A673 (cell line): ENCODE data around the gene PRR23E. TPM values are rescaled to one million over a fixed set of nuclear protein-coding genes. Genes with fewer than 3 reads are reported as not detected.

Source experiments
- BruUV-seq: library from RNA; stranded (reverse); fragments of 400-500 nt; replicated peaks from 2 replicates; lab custom pipeline; 2021; lab: Mats Ljungman, UMichigan
- CTCF ChIA-PET: fragments of 300-600 bp; sonication (Branson Sonifier 250); formaldehyde crosslinking; loops from one replicate; lab custom pipeline; 2022; ENCODE audit warnings: antibody characterized with exemption; lab: Charles Lee
- POLR2A ChIA-PET: fragments of 300-600 bp; sonication (Branson Sonifier 250); formaldehyde crosslinking; loops from one replicate; lab custom pipeline; 2022; ENCODE audit warnings: antibody characterized with exemption; ENCODE audit not compliant: low non-redundant PET; lab: Charles Lee
- DNase-seq: peaks from one replicate; pipeline ENCODE4 v3.0.0-alpha.2; 2015; ENCODE audit warnings: low spot score
- H3K27ac ChIP-seq: fragments of 200-600 bp; sonication (generic); 2 replicates; pipeline ENCODE4 v1.5.1; 2016; ENCODE audit warnings: mixed run types, low read depth, mild to moderate bottlenecking, mixed read lengths, antibody characterized with exemption, low read length; ENCODE audit not compliant: poor library complexity, severe bottlenecking
- H3K27me3 ChIP-seq: fragments of 200-600 bp; sonication (generic); replicated peaks from 2 replicates; pipeline ENCODE4 v1.6.1; 2017; ENCODE audit warnings: mixed run types, low read depth, mild to moderate bottlenecking, mixed read lengths, antibody characterized with exemption, low read length; ENCODE audit not compliant: insufficient read depth, poor library complexity
- H3K36me3 ChIP-seq: fragments of 200-600 bp; sonication (generic); 2 replicates; pipeline ENCODE4 v1.6.1; 2016; ENCODE audit warnings: mixed run types, mild to moderate bottlenecking, mixed read lengths, antibody characterized with exemption, low read length; ENCODE audit not compliant: insufficient read depth, poor library complexity, severe bottlenecking
- H3K4me1 ChIP-seq: fragments of 200-600 bp; sonication (generic); 2 replicates; pipeline ENCODE4 v1.6.1; 2017; ENCODE audit warnings: mixed run types, mild to moderate bottlenecking, mixed read lengths, antibody characterized with exemption, low read length; ENCODE audit not compliant: insufficient read depth, poor library complexity, severe bottlenecking
- H3K4me3 ChIP-seq: fragments of 200-600 bp; sonication (generic); 2 replicates; pipeline ENCODE4 v1.5.1; 2016; ENCODE audit warnings: low read depth, mixed run types, mild to moderate bottlenecking, mixed read lengths, low read length; ENCODE audit not compliant: poor library complexity, severe bottlenecking
- H3K9me3 ChIP-seq: fragments of 200-600 bp; sonication (generic); 2 replicates; pipeline ENCODE4 v1.6.1; 2016; ENCODE audit warnings: mixed run types, low read depth, mild to moderate bottlenecking, mixed read lengths, antibody characterized with exemption, low read length; ENCODE audit not compliant: poor library complexity, severe bottlenecking
- EZH2 ChIP-seq: fragments of 200-600 bp; sonication (generic); IDR thresholded peaks from 2 replicates; pipeline ENCODE4 v1.6.1; 2017; ENCODE audit warnings: borderline replicate concordance, low read depth, mild to moderate bottlenecking, mixed read lengths, antibody characterized with exemption, low read length; ENCODE audit not compliant: poor library complexity, severe bottlenecking
- intact Hi-C: fragments of 100-400 bp; cut with micrococcal nuclease; formaldehyde crosslinking; loops from one replicate; pipeline ENCODE4 v1.10.0; 2022; ENCODE audit not compliant: unreplicated experiment
- total RNA-seq: library from RNA; stranded (reverse); gene quantifications from 2 replicates; pipeline ENCODE4 v1.2.3, GENCODE V29; 2021
- TF ChIP-seq, protein P1 (sequence below): fragments of 300-800, 200-600 bp; sonication (generic); conservative IDR thresholded peaks from 2 replicates; pipeline ENCODE4 v1.5.1; 2017; ENCODE audit warnings: low read depth, mild to moderate bottlenecking, antibody characterized with exemption, low read length, moderate library complexity, mixed read lengths

PRR23E gene
- total RNA-seq, 1 experiment from 2014 or later, result not detected

DNA sequence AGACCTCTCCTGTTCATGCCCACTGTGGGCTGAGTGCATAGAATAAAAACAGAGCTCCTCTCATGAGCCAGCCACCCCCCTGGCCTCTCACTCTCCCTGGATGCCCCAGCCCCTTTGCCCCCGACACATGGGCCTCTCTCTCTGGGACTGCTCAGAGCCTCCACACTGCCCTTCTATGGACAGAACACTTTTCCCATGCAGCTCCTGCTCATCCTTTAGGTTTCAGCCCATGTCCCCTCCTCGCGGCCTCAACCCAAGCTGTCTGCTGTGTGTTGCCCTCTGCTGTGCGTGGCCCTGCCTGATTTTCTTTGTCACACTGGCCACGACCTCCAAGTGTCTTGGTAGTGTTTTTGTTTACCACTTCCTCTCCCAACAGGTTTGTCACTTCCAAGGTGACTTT is 20.7 kb upstream of the PRR23E start:
- no peak for DNase-seq
- Histone ChIP-seq H3K27me3 (peaks cover 34% of the 10 kb centered on the region), H3K4me1 (peaks cover 13% of the 10 kb centered on the region), H3K4me3 (no peak overlapping the region), H3K27ac (no peak overlapping the region), H3K36me3 (no peaks in the 10 kb centered on the region), H3K9me3 (no peaks in the 10 kb centered on the region)
- POLR2A ChIA-PET, result no interaction called here
- no TSS peak for BruUV-seq
- CTCF ChIA-PET, result no interaction called here
- intact Hi-C loops, result no loop called here
- TF ChIP-seq, protein P1, sequence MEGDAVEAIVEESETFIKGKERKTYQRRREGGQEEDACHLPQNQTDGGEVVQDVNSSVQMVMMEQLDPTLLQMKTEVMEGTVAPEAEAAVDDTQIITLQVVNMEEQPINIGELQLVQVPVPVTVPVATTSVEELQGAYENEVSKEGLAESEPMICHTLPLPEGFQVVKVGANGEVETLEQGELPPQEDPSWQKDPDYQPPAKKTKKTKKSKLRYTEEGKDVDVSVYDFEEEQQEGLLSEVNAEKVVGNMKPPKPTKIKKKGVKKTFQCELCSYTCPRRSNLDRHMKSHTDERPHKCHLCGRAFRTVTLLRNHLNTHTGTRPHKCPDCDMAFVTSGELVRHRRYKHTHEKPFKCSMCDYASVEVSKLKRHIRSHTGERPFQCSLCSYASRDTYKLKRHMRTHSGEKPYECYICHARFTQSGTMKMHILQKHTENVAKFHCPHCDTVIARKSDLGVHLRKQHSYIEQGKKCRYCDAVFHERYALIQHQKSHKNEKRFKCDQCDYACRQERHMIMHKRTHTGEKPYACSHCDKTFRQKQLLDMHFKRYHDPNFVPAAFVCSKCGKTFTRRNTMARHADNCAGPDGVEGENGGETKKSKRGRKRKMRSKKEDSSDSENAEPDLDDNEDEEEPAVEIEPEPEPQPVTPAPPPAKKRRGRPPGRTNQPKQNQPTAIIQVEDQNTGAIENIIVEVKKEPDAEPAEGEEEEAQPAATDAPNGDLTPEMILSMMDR, result no peak
- TF ChIP-seq EZH2, result no peak

DNA sequence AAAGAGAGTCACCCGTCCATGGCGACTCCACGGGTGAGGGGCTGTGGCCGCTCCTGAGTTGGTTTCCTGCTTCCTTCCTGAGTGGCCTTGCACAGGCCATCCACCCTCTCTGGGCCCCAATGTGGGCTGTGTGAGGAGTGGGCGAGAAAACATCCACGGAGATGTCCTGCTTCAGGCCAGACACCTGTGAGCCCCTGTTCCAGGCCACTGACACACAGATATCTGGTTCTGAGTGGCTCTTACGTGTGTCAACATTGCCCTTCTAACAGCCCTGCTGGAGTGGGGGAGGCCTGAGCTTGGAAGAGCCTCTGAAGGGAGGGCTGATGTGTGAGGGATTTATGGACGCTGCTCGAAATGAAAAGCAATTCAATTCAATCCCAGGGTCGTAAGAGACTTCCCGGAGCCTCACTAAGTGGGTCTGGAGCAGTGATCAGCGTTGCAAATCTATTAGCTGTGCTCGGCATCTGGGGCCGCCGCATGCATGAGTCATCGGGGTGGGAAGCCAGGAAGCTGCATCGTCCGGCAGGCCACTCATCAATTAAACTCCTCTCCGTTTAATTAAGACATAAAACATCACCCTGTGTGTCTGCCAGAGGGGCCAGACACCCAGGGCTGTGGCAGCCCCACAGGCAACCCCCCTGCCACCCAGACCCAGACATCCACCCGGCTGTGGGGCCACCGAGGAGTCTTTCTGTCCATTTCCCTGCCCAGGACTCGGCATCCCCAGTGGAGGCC is 20.0 kb upstream of the PRR23E start:
- Histone ChIP-seq H3K27ac (no peak overlapping the region), H3K9me3 (no peaks in the 10 kb centered on the region), H3K27me3 (peaks cover 27% of the 10 kb centered on the region), H3K4me1 (peaks cover 13% of the 10 kb centered on the region), H3K4me3 (no peak overlapping the region), H3K36me3 (no peaks in the 10 kb centered on the region)
- DNase-seq, result peak; percentile 83
- no TSS peak for BruUV-seq
- ChIA-PET POLR2A (no interaction called here), CTCF (no interaction called here)
- TF ChIP-seq, protein P1, result no peak
- TF ChIP-seq EZH2, result no peak
- intact Hi-C loops, result no loop called here

DNA sequence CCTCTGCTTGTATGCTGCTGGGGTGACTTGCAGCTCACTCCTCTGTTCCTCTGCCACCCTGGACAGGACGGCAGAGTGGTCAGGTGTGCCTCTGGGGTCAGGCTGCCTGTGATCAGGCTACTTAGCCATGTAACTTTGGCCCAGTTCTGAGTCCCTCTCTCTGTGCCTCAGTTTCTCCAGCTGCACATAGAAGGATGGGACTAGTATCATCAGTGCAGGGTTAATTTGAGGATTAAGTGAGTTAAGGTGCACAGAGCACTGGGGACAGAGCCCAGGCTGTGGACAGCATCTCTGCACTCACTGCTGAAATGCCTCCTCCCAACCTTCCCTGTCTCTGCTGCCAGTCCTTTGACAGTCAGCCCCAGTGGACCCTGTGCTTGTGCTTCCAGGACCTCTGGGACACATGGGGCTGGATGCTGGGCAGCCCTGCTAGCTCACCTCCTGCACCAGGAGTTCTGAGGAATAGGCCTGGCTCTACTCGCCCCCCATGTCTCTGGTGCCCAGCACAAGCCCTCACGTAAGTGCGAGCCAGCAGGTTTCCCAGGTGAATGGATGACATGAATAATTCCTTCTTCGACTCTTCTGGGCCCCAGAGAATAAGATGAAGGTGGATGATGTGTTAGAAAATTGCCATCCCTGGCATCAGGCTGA is 19.3 kb upstream of the PRR23E start:
- POLR2A ChIA-PET, result no interaction called here
- CTCF ChIA-PET, result no interaction called here
- no peaks in the 10 kb centered on the region for H3K9me3 ChIP-seq
- intact Hi-C loops, result no loop called here
- H3K27ac ChIP-seq, result no peak overlapping the region
- H3K4me1 ChIP-seq, result peaks cover 13% of the 10 kb centered on the region
- H3K27me3 ChIP-seq, result peaks cover 20% of the 10 kb centered on the region
- no peak for TF ChIP-seq EZH2
- TF ChIP-seq, protein P1, result no peak
- BruUV-seq, result no TSS peak
- no peaks in the 10 kb centered on the region for H3K36me3 ChIP-seq
- no peak overlapping the region for H3K4me3 ChIP-seq
- DNase-seq, result no peak
